HUES64 (cell line): ENCODE results near the gene PPM1J.
A peak's percentile ranks its signal among the peaks of the same experiment; 100 is the strongest.

Experiments used
- H3K27ac ChIP-seq: 2 replicates; pipeline ENCODE4 v1.7.0; 2013; ENCODE audit warnings: low read depth, low read length, inconsistent platforms
- H3K27me3 ChIP-seq: 2 replicates; pipeline ENCODE4 v1.6.1; 2013; ENCODE audit warnings: mild to moderate bottlenecking, low read length; ENCODE audit not compliant: insufficient read depth
- H3K36me3 ChIP-seq: 2 replicates; pipeline ENCODE4 v1.6.1; 2013; ENCODE audit warnings: mild to moderate bottlenecking, low read length; ENCODE audit not compliant: insufficient read depth
- H3K4me1 ChIP-seq: 2 replicates; pipeline ENCODE4 v1.6.1; 2013; ENCODE audit warnings: mild to moderate bottlenecking, low read length, moderate library complexity; ENCODE audit not compliant: insufficient read depth
- H3K4me3 ChIP-seq: 2 replicates; pipeline ENCODE4 v1.5.1; 2013; ENCODE audit warnings: mild to moderate bottlenecking, low read length, moderate library complexity
- H3K9ac ChIP-seq: 2 replicates; pipeline ENCODE4 v1.6.1; 2013; ENCODE audit warnings: mild to moderate bottlenecking, low read depth, low read length
- H3K9me3 ChIP-seq: 2 replicates; pipeline ENCODE4 v1.6.1; 2013; ENCODE audit warnings: low read depth, low read length; ENCODE audit not compliant: insufficient read depth
- WGBS: fragments of 150-250, 120-280 bp; methylation state at CpG from one replicate; pipeline ENCODE4 v1.1.7; 2013; ENCODE audit warnings: missing lambda C conversion rate; 5-methylcytosine and 5-hydroxymethylcytosine counted together

PPM1J gene

DNA sequence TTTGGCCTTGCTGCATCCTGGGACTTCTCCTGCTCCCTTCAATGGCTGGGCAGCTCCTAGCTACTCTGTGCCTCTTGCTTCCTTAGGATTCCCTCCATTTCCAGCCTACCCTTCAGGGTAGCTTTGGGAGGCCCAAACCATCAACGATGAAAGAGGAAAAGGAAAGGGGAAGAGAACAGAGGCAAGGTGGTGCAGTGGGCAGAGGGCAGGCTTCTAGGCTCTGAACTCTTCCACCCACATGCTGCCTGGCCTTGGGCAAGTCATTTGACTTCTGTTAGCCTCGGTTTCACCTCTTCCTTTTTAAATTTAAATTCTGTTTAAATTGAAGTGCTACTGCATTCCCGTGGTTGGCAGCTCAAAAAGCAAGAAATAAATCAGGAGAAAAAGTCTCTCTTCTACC lies 5.7 kb upstream of the PPM1J start:
- H3K27me3 ChIP-seq, result peaks cover 48% of the 10 kb centered on the region
- H3K9ac ChIP-seq, result no peak overlapping the region
- no peak overlapping the region for H3K27ac ChIP-seq
- no peaks in the 10 kb centered on the region for H3K9me3 ChIP-seq
- peaks cover 6% of the 10 kb centered on the region for H3K4me1 ChIP-seq
- H3K36me3 ChIP-seq, result no peaks in the 10 kb centered on the region
- no peak overlapping the region for H3K4me3 ChIP-seq
- WGBS, result 57% methylated on average over 3 of the region's 3 CpGs

DNA sequence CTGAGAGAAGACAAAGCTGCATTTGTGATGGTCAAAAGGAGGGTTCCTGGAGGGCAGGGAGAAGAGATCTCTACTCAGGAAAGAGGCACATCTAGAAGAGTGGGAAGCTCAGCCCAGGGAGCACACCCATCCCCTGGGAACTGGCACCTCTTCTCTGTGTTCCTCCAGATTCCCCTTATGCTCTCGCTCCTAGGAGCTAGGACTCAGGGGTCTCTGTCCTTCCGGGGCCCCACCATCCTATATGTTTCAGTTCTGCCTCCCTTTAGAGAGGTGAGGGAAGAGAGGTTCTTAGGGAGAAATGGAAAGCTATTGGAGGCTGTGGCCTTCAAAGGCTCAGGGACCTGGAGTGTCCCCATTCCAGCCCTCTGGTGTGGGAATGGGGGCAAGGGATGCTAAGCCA lies 4.6 kb upstream of the PPM1J start:
- no peaks in the 10 kb centered on the region for H3K36me3 ChIP-seq
- H3K4me3 ChIP-seq, result no peak overlapping the region
- 92% methylated on average over 2 of the region's 2 CpGs for WGBS
- no peak overlapping the region for H3K9ac ChIP-seq
- no peak overlapping the region for H3K27ac ChIP-seq
- no peaks in the 10 kb centered on the region for H3K9me3 ChIP-seq
- H3K4me1 ChIP-seq, result peaks cover 6% of the 10 kb centered on the region
- H3K27me3 ChIP-seq, result peaks cover 52% of the 10 kb centered on the region

DNA sequence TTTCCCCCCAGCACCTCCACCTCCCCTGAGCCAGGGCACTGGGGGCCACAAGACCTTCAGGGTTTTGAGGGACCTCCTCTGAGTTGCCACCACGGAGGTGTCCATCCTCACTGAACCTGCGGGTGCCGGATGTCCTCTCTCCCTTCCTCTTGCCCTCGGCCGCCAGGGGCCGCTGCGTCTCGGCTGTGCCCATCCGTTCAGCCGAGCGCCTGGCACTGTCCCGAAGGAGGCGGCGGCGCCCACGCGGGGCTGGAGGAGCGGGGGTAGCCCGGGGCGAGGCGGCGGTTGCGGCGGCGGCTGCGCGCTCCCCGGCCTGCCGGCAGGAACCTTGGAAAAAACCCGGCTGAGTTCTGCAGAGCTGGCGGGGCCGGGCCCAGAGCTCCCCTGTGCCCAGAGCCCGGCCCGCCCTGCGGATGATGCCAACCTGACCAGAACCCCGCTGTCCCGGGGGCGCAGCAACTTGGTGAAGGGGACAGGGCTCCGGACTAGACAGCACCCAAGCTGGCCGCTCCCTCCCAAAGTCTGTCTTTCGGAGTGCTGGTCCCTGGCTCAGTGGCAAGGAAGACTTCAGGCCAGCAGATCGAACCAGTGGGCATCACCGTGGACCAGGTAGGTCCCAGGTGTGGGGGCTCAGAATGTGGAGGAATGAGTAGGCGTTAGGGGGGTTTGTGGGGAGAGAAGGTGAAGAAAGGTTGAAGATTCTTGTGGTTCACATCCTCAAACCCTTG lies 3.7 kb upstream of the PPM1J start:
- Histone ChIP-seq H3K27me3 (peaks cover 58% of the 10 kb centered on the region), H3K9ac (no peak overlapping the region), H3K27ac (no peak overlapping the region), H3K36me3 (no peaks in the 10 kb centered on the region), H3K4me1 (peaks cover 6% of the 10 kb centered on the region), H3K4me3 (no peak overlapping the region), H3K9me3 (no peaks in the 10 kb centered on the region)
- WGBS, result 37% methylated on average over 44 of the region's 44 CpGs

DNA sequence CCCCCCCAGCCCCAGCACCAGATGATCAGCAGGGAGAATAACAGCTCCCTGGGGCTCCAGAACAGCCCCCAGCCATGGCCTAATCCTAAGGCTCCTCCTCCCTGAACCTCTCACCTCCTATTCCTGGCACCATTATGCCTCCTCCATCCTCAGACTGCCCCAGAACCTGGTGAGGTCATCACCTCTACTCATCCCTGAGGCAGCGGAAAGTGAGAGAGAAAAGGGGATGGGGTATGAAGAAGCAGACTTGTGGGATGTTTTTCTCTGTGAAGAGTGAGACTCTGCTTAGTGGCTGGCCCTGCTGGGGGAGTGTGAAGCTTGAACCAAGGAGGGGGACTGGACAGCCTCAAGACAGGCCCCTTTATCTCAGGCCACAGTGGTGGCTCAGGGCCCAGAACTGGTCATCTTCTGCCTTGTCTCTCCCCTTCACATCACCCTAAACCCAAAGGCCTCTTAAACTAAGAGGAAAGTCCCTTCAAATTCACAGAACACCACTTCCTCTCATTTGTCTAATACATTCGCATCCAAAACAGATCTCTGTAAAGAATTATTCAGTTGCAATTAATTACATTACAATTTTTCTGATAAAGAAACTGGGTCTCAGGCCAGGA lies 2.2 kb upstream of the PPM1J start:
- 83% methylated on average over 2 of the region's 2 CpGs for WGBS
- Histone ChIP-seq H3K9ac (no peak overlapping the region), H3K27ac (no peak overlapping the region)

DNA sequence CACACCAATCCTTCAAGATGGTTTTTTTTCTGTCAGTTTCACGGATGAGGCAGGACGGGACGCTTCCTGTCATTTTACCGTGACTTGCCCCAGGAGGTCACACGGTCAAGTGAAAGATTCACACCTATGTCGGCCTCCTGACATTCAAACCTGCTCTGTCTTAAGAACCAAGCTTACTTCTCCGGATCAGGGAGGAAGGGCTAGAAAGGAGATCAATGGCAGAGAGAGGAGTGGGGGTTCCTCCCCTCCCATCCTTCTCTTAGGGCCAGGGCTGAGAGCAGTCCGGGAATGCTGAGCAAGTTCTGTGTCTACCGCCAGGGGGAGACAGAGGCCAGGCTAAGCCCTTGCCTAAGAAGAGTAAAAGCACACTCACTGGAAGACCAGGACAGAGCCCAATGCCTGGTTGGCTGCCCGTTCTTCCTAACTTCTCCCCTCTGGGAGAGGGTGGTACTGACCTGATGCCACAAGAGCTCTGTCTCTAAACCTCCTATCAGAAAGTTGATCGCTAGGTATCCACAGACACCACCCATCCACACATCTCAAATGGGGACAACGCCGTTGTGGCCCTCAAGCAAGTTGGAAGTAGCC lies 1.1 kb upstream of the PPM1J start:
- peaks cover 47% of the 10 kb centered on the region for H3K27me3 ChIP-seq
- H3K27ac ChIP-seq, result no peak overlapping the region
- H3K9me3 ChIP-seq, result no peaks in the 10 kb centered on the region
- WGBS, result 18% methylated on average over 13 of the region's 13 CpGs
- H3K9ac ChIP-seq, result no peak overlapping the region
- H3K4me3 ChIP-seq, result peak overlapping the region; percentile 56
- H3K36me3 ChIP-seq, result no peaks in the 10 kb centered on the region
- H3K4me1 ChIP-seq, result peaks cover 12% of the 10 kb centered on the region

More for the DNA sequence above, 2.2 kb upstream of the PPM1J start:
- Histone ChIP-seq H3K36me3 (no peaks in the 10 kb centered on the region), H3K9me3 (no peaks in the 10 kb centered on the region), H3K4me3 (no peak overlapping the region), H3K27me3 (peaks cover 55% of the 10 kb centered on the region), H3K4me1 (peaks cover 12% of the 10 kb centered on the region)

DNA sequence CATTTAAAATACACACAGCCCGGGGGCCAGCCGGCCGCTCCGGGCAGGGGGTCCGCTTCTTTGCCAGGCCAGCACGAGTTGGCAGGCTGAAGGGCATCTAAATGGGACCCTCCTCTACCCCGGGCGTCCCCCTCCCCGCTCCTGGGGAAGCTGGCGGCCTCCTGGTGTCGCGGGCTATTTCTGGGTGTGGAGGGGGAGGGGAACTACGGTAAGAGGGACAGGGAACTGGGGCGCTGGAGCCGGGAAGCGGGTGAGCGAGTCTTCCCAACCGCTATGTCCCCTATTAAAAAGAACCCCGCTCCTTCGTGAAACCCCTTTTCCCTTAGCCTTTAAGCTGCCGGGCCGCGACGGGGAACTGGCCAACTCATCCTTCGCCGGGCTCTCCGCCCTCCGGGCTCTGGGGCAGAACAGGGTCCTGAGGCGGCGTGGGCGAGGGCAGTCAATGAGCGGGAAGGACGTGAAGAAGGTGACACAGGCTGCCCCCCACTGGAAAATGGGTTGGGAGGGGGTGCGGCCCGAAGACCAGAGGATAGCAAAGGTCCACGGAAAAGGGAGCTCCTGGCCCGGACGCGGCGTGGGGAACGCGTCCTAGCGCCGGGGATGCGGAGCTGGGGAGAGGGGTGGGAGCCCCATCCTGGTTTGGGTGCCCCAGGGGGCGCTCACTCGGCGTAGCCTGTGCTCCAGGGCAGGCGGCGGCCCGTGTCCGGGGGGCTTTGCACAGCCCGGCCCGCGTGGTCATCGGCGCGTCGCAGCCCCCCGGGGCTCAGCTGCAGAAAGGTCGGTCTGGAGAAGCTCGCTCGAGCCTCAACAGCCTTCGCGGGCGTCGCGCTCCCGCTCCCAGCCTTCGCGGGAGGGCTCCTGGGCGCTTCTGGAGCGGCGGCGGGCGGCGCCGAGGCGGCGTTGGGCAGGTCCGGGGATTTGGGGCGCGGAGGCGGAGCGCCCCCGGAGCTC lies 544 bp downstream of the PPM1J start:
- peaks cover 12% of the 10 kb centered on the region for H3K4me1 ChIP-seq
- H3K9ac ChIP-seq, result peak overlapping the region; percentile 46; the same call in 1 of the 2 replicates
- H3K27me3 ChIP-seq, result peaks cover 36% of the 10 kb centered on the region
- H3K27ac ChIP-seq, result no peak overlapping the region
- H3K36me3 ChIP-seq, result no peaks in the 10 kb centered on the region; the same call in 1 of the 2 replicates
- H3K9me3 ChIP-seq, result no peaks in the 10 kb centered on the region
- H3K4me3 ChIP-seq, result peak overlapping the region; percentile 71
- WGBS, result under 1% methylated on average over 85 of the region's 86 CpGs

DNA sequence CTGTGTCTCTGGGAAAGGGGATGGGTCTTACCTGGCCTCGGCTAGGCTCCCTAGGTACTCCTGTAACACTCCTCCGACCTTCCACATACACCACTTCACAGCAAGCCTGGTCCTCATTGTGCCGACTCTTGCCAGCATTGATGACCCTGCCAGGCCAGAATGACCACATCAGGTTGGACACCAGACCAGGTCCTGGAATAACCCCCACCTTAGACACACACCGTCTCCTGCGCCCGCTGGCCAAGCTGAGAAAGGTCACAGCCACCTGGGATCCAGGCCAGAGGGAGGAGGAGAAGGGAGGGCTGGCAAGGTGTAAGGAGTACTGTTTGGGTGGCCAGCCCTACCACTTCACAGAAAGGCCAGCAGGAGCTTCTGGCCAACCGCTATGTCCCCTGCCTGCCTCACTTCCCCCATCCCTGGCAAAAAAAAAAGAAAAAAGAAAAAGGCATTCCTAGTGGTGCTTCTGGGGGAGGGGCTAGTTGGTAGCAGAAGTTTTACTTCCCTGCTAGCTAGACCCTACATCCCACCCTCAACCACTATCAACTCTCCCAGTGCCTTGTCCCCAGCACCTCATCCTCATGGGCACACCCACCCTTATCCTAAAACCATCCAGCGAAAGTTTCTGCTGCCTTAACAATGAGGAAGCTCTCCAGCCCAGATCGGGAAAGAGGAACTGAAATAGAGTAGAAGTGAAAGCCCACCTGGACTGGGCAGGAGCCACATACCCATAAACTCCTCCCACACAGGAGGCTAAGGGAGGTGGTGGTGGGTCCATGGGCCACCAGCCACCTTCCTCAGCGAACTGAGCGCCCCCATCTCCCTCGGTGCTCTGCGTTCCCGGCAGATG lies 1.4 kb downstream of the PPM1J start:
- H3K9ac ChIP-seq, result no peak overlapping the region
- WGBS, result 29% methylated on average over 9 of the region's 14 CpGs

DNA sequence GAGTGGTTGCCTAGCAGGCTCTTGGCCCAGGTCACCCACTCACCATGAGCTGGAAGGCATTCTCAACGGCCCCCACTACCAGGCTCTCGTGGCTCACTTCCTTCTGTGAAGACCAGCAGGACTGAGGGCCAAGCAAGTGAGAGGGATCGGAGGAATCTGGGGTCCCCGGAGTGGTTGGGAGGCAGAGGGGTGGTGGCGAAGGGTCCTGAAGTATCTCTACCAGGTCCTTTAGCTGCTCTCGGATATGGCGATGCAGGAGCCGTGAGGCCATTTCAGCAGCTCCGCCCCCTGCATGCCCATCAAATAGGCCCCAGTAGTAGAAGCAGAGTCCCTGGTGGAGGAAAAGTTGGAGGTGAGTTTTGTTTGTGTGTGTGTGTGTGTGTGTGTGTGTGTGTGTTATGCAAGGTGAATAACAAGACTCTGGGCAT lies 2.4 kb downstream of the PPM1J start:
- no peak overlapping the region for H3K9ac ChIP-seq
- WGBS, result 74% methylated on average over 9 of the region's 9 CpGs

More for the DNA sequence above, 1.4 kb downstream of the PPM1J start:
- Histone ChIP-seq H3K4me3 (peak overlapping the region; percentile 71), H3K9me3 (no peaks in the 10 kb centered on the region), H3K27me3 (peaks cover 30% of the 10 kb centered on the region), H3K27ac (no peak overlapping the region), H3K36me3 (no peaks in the 10 kb centered on the region; the same call in 1 of the 2 replicates), H3K4me1 (peaks cover 12% of the 10 kb centered on the region)

DNA sequence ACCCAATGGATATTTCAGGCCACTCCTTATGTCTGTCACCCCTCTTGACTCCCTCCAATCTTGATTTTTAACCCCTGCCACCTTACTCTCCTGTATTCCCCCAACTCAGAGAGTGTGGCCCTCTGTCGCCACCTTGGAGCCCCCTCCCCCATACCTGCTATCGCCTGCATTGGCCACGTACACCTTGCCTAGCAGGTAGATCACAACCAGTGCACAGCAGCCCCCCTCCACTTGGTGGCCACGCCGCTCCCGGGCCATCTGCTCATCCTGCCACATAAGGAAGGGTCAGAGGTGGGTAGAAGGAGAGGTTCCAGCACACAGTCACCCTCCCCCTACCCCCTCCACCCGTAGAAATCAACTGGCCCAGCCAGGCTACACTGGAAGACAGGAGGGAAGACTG lies 2.9 kb downstream of the PPM1J start:
- Histone ChIP-seq H3K4me3 (no peak overlapping the region), H3K36me3 (no peaks in the 10 kb centered on the region; the same call in 1 of the 2 replicates), H3K27me3 (peaks cover 35% of the 10 kb centered on the region), H3K4me1 (peaks cover 19% of the 10 kb centered on the region), H3K9ac (no peak overlapping the region), H3K27ac (no peak overlapping the region), H3K9me3 (no peaks in the 10 kb centered on the region)
- WGBS, result 70% methylated on average over 3 of the region's 7 CpGs

More for the DNA sequence above, 2.4 kb downstream of the PPM1J start:
- H3K27ac ChIP-seq, result no peak overlapping the region
- H3K27me3 ChIP-seq, result peaks cover 32% of the 10 kb centered on the region
- H3K4me3 ChIP-seq, result no peak overlapping the region
- no peaks in the 10 kb centered on the region for H3K9me3 ChIP-seq
- H3K4me1 ChIP-seq, result peaks cover 16% of the 10 kb centered on the region
- no peaks in the 10 kb centered on the region; the same call in 1 of the 2 replicates for H3K36me3 ChIP-seq

DNA sequence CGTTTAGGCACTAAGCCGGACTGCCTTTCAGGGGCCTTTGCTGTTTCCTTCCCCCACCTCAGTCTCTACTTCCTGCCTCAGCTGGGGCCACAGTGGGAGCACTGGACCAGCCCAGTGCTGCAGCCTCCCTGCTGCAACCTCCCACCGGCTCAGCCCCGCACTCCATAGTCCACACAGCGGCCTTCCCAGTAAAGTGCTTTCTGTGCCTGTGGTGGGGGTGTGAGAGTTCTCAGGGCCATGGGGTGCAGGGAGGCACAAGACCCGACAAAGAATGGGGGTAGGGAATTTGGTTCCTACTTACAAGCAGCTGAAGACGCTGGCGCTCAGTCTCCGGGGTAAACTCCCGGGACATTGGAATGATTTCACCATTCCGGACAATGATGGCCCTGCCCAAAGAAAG lies 3.5 kb downstream of the PPM1J start:
- H3K27ac ChIP-seq, result no peak overlapping the region
- H3K36me3 ChIP-seq, result no peaks in the 10 kb centered on the region; the same call in 1 of the 2 replicates
- H3K4me1 ChIP-seq, result peaks cover 19% of the 10 kb centered on the region
- peaks cover 35% of the 10 kb centered on the region for H3K27me3 ChIP-seq
- H3K4me3 ChIP-seq, result no peak overlapping the region
- H3K9ac ChIP-seq, result no peak overlapping the region
- 57% methylated on average over 11 of the region's 11 CpGs for WGBS
- H3K9me3 ChIP-seq, result no peaks in the 10 kb centered on the region
